Bone marrow (tissue), 2 donors: ENCODE results near the gene SPDYE6.
A peak's percentile ranks its signal among the peaks of the same experiment; 100 is the strongest.
"Not testable (repeated sequence)": the region's sequence is repeated elsewhere in the genome, so short reads cannot be mapped to it uniquely, and the experiment has no call there.

Source experiments
- DNase-seq, 2 donors: peaks; one replicate each; lab custom pipeline; 2025; lab: John Stamatoyannopoulos, UW

The SPDYE6 gene

GRCh38 chr7:102317231-102318059 lies 38.8 kb downstream of the SPDYE6 start:
- DNase-seq: no peak

DNA sequence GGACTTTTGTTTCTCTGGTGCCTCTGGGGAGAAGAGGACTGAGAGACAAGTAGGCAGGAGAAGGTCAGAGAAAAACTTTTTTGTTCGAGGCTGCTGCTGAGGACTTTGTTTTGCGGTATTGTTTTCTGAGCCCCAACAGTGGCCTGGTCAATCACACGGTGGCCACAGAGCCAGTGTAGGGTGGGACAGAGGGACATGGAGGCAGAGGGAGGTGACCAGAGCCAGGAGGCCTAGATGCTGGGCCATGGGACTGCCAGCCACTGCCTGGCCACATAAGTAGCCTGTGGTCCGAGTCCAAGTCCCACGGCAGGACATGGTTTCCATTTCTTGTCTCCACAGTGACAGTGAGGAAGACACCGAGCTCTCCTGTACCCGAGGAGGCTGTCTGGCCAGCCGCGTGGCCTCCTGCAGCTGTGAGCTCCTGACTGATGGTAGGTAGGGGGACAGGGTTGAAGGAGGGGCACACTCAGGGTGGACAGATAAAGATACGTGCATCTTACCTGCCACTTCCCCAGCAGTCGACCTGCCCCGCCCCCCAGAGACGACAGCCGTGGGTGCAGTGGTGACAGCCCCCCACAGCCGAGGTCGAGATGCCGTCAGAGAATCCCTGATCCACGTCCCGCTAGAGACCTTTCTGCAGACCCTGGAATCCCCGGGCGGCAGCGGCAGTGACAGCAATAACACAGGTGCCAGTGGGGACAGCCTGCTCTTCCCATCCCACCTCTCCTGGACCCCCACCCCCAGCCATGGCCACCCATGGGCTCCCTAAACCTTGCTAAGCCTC lies 42.1 kb downstream of the SPDYE6 start:
- no peak for DNase-seq

DNA sequence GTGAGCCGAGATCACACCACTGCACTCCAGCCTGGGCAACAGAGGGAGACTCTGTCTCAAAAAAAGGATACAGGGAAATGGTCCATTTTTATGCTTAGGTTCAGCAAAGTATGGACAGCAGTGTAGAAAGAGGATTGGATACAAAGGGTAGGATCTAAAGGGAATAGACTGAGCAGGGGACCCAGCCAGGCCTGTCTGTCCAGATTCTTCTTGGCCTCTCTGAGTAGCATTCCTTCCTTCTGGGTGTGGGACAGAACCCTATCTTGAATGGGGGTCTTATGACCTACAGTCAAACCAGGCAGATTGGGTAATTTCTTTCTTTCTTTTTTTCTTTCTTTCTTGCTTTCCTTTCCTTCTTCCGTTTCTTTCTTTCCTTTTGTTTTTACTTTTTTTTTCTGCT lies 43.9 kb downstream of the SPDYE6 start:
- no peak for DNase-seq

DNA sequence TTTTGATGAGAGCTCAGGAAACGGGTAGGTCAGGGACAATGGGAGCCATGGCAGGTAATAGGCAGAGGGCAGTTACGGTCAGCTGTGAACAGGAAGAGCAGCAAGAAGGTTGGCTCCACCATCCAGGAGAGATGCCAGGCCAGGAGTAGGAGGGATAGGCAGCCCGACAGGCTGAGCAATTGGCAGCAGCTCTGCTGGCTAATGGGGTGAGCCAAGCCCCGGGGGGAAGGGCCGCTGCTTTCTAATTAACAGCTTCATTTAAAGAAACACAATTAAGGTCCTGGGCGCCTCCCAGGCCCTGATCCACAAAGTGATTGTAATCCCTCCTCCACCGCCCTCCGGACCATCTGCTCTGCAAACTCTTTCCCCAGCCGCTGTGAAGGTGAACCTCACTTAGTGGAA lies 45.8 kb downstream of the SPDYE6 start:
- no peak for DNase-seq

GRCh38 chr7:102306916-102307677 lies 49.1 kb downstream of the SPDYE6 start:
- peak in 1 of 2 donors; percentile 28 for DNase-seq

- no peak for DNase-seq
Measured at GRCh38 chr7:102305414-102306268, 50.6 kb downstream of the SPDYE6 start.

DNA sequence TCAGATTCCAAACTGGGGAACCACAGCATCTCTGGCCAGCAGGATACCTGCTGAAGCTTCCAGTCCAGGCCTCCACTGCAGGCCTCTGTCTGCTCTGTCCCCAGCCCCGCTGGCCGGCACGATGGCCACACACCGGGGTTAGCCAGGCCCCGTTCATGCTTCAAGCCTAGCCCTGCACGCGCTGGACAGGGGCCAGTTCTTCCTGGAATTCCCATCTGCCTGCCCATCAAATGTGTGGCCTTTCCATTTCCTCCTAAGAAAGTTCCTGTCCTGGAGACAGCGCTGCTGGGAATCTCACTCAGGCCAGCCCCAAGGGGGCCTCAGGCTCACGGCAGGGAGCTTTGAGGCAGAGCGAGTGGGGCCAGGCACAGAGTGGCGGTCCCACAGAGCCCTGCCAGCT lies 51.6 kb downstream of the SPDYE6 start:
- no peak for DNase-seq

- DNase-seq: peak in 1 of 2 donors; percentile 2
Measured at GRCh38 chr7:102303669-102304422, 52.4 kb downstream of the SPDYE6 start.

- DNase-seq: no peak
Measured at GRCh38 chr7:102302025-102302424, 54.2 kb downstream of the SPDYE6 start.

DNA sequence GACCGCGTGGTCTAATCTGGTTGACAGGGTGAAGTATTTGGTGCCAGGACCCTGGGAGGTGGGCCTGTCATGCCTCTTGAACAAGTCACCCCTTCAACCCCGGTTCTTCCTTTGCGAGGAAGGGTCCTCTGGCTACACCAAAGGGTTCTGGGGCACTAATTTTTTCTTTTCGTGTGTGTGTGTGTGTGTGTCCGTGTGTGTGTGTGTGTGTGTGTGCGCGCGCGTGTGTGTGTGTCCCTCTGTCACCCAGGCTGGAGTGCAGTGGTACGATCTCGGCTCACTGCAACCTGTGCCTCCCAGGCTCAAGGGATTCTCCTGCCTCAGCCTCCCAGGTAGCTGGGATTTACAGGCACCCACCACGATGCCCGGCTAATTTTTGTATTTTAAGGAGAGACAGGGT lies 54.9 kb downstream of the SPDYE6 start:
- DNase-seq: not testable (repeated sequence)

GRCh38 chr7:102300643-102301221 lies 55.5 kb downstream of the SPDYE6 start:
- DNase-seq: no peak

GRCh38 chr7:102297487-102298218 lies 58.6 kb downstream of the SPDYE6 start:
- DNase-seq: no peak

DNA sequence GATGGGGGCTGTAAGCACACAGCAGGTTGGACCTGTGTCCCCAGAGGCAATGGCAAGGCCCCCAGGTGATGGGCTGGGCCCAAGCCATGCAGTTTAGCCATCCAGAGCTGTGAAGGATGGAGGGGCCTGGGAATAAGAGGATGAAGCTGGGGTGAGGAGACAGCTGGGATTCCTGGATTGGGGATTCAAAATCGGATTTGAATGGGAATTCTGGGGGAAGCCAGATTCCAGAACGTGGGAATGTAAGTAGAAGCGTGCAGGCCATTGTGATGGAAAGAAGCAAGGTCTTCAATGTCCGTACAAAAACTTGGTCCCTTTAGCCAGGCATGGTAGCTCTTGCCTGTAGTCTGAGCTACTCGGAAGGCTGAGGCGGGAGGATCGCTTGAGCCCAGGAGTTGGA lies 59.7 kb downstream of the SPDYE6 start:
- DNase-seq: no peak

- DNase-seq: no peak
Measured at GRCh38 chr7:102296179-102296438, 60.1 kb downstream of the SPDYE6 start.
